Thyroid gland (tissue), 4 donors: ENCODE results near the gene SLC9A1. TPM values are rescaled to one million over a fixed set of nuclear protein-coding genes. Genes with fewer than 3 reads are reported as not detected.
A peak's percentile ranks its signal among the peaks of the same experiment; 100 is the strongest.

Experiments used
- DNase-seq, 2 donors: peaks; one replicate each; pipeline ENCODE4 v3.0.0-alpha.2; 2019
- H3K27ac ChIP-seq, 3 donors: fragments of 200-600 bp; sonication (generic); 1 replicate in 2 of 3; 2 replicates in 1 of 3; pipeline ENCODE4 v1.5.1; 2016 to 2019; ENCODE audit warnings: mild to moderate bottlenecking in 1 of 3, moderate library complexity in 1 of 3
- H3K27me3 ChIP-seq: fragments of 200-600 bp; sonication (generic); one replicate; pipeline ENCODE4 v1.5.1; 2019
- H3K36me3 ChIP-seq, 2 donors: fragments of 200-600 bp; sonication (generic); one replicate each; pipeline ENCODE4 v1.5.1; 2016 to 2019
- H3K4me1 ChIP-seq, 2 donors: fragments of 200-600 bp; sonication (generic); one replicate each; pipeline ENCODE4 v1.5.1; 2017 to 2019
- H3K4me3 ChIP-seq, 3 donors: fragments of 200-600 bp; sonication (generic); replicated peaks in 1 of 3; 1 replicate in 2 of 3; 2 replicates in 1 of 3; pipeline ENCODE4 v1.5.1; 2016; ENCODE audit warnings: mild to moderate bottlenecking in 1 of 3
- H3K9me3 ChIP-seq: fragments of 200-600 bp; sonication (generic); one replicate; pipeline ENCODE4 v1.5.1; 2017
- CTCF ChIP-seq, 6 experiments: fragments of 200-600 bp in 3 of 6; fragments of 450-650 bp in 3 of 6; sonication (generic) in 3 of 6; IDR thresholded peaks; one replicate each; pipeline ENCODE4 v1.5.1; 2016 to 2019; ENCODE audit warnings: antibody characterized with exemption in 6 of 6, mild to moderate bottlenecking in 2 of 6, inconsistent platforms in 1 of 6, moderate library complexity in 1 of 6
- POLR2A ChIP-seq, 2 donors: fragments of 450-650 bp; IDR thresholded peaks; one replicate each; pipeline ENCODE4 v1.6.1; 2017; ENCODE audit warnings: antibody characterized with exemption in 2 of 2, mild to moderate bottlenecking in 2 of 2, moderate library complexity in 1 of 2
- WGBS, 2 donors: methylation state at CpG; one replicate each; pipeline ENCODE4 v1.1.5; 2017; 5-methylcytosine and 5-hydroxymethylcytosine counted together
- intact Hi-C: fragments of 100-400 bp; cut with DNase I; formaldehyde crosslinking; loops from one replicate; pipeline ENCODE4 v1.15.1; 2023
- total RNA-seq, 4 donors: library from RNA; depleted of rRNA; stranded (reverse); fragments of >200 nt; gene quantifications; one replicate each; pipeline ENCODE4 v1.2.3, GENCODE V29; 2016

Gene SLC9A1
- total RNA-seq, 4 donors from 2014 or later: 13.3 to 26.1 (median 19.9) TPM

- no peaks in the 10 kb centered on the region for H3K36me3 ChIP-seq
- intact Hi-C loops: no loop called here
- no peaks in the 10 kb centered on the region for H3K27me3 ChIP-seq
- no peaks in the 10 kb centered on the region for H3K9me3 ChIP-seq
- 54 to 65% methylated on average over 8 to 9 of the region's 9 CpGs for WGBS, 2 donors
- DNase-seq: peak; percentile 85 to 87
- peaks cover 6 to 64% of the 10 kb centered on the region in 2 donors for H3K4me1 ChIP-seq
- TF ChIP-seq CTCF (IDR thresholded peaks at IDR 0.05): no peak
- TF ChIP-seq POLR2A (IDR thresholded peaks at IDR 0.05): no peak
- no peak overlapping the region for H3K27ac ChIP-seq
- no peak overlapping the region for H3K4me3 ChIP-seq
Observed at GRCh38 chr1:27141266-27142003, 13.5 kb downstream of the SLC9A1 start.

- intact Hi-C loops: no loop called here
Observed at GRCh38 chr1:27139980-27140379, 14.9 kb downstream of the SLC9A1 start.

GRCh38 chr1:27138927-27139326, 16.0 kb downstream of the SLC9A1 start:
- WGBS, 2 donors: 82 to 84% methylated on average over 6 of the region's 6 CpGs
- Histone ChIP-seq H3K4me3 (no peak overlapping the region), H3K4me1 (peaks cover 6 to 49% of the 10 kb centered on the region in 2 donors), H3K27ac (peak overlapping the region in 1 of 3 donors; percentile 24), H3K27me3 (no peaks in the 10 kb centered on the region), H3K36me3 (no peaks in the 10 kb centered on the region), H3K9me3 (no peaks in the 10 kb centered on the region)
- no peak for TF ChIP-seq CTCF (IDR thresholded peaks at IDR 0.05)
- no peak for TF ChIP-seq POLR2A (IDR thresholded peaks at IDR 0.05)
- DNase-seq: no peak
- intact Hi-C loops: no loop called here

More at GRCh38 chr1:27139980-27140379, 14.9 kb downstream of the SLC9A1 start:
- Histone ChIP-seq H3K9me3 (no peaks in the 10 kb centered on the region), H3K27ac (no peak overlapping the region), H3K27me3 (no peaks in the 10 kb centered on the region), H3K4me1 (peaks cover 6 to 57% of the 10 kb centered on the region in 2 donors), H3K4me3 (no peak overlapping the region), H3K36me3 (no peaks in the 10 kb centered on the region)
- 96% methylated on average over 6 of the region's 6 CpGs for WGBS, 2 donors
- DNase-seq: no peak
- no peak for TF ChIP-seq POLR2A (IDR thresholded peaks at IDR 0.05)
- TF ChIP-seq CTCF (IDR thresholded peaks at IDR 0.05): no peak

GRCh38 chr1:27138368-27138767, 16.6 kb downstream of the SLC9A1 start:
- Histone ChIP-seq H3K4me3 (no peak overlapping the region), H3K27ac (peak overlapping the region in 1 of 3 donors; percentile 14)

More at GRCh38 chr1:27138368-27138767, 16.6 kb downstream of the SLC9A1 start:
- no peaks in the 10 kb centered on the region for H3K36me3 ChIP-seq
- peak; percentile 47 to 50 for DNase-seq
- intact Hi-C loops: no loop called here
- TF ChIP-seq POLR2A (IDR thresholded peaks at IDR 0.05) (no peak), CTCF (IDR thresholded peaks at IDR 0.05) (no peak)
- no peaks in the 10 kb centered on the region for H3K27me3 ChIP-seq
- no peaks in the 10 kb centered on the region for H3K9me3 ChIP-seq
- 59 to 64% methylated on average over 10 of the region's 10 CpGs for WGBS, 2 donors
- H3K4me1 ChIP-seq: peaks cover 6 to 49% of the 10 kb centered on the region in 2 donors
